Stimulated activated CD4-positive, alpha-beta T cell treated with anti-CD3 and anti-CD28 coated beads, Interleukin-4, amount 100 ng/mL, for 4 hours (primary cell): Measurements from ENCODE around the gene KYNU.
"Not testable (repeated sequence)": the region's sequence is repeated elsewhere in the genome, so short reads cannot be mapped to it uniquely, and the experiment has no call there.

Experiments
- DNase-seq, 2 experiments: peaks; one replicate each; pipeline ENCODE4 v3.0.0-alpha.2; 2020

Gene KYNU

DNA sequence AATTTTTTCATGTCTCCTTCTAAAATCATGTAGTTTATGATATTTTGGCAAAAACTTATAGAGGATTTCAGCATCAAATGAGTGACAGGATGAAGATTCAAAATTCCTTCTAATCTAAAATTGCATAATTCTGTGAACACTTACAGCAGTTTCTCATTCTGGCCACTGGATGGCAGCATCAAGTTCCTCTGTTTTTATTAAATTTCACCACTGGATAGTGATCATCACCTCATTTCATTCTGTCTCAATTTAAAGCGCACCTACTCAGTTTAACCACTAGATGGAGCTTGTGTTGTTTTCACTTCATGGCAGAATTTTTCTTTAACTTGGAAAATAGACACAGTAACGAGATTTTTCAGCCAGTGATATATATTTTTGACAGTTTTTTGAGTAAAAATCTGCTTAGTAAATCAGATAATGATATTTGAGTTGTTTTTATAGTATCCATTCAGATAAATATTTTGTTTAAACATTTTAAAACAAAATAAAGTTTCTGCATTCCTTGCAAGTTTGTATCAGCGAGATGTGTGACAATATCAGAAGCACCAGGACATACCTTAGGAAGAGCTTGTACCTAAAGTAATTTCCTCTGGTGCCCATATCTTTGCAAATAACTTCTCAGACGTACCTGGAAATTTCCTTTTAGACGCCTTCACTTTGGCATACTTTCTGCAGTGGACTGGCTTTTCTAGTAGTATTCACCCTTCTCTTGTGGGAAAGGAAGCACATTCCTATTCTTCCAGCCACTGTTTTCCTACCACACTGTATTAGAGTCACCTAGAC is 157.0 kb downstream of the KYNU start:
- DNase-seq: peak; percentile 16 to 38

DNA sequence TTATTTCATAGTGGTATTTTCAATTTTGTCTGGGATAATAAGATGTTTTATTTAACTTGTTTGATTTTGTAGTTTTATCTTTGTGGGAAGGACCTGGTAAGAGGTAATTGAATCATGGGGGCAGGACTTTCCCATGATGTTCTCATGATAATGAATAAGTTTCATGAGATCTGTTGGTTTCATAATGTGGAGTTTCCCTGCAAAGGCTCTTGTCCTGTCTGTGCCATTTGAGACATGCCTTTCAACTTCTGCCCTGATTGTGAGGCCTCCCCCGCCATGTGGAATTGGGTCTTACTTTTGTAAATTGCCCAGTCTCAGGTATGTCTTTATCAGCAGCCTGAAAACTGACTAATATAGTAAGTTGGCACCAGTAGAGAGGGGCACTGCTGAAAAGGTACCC is 174.0 kb downstream of the KYNU start:
- no peak for DNase-seq

DNA sequence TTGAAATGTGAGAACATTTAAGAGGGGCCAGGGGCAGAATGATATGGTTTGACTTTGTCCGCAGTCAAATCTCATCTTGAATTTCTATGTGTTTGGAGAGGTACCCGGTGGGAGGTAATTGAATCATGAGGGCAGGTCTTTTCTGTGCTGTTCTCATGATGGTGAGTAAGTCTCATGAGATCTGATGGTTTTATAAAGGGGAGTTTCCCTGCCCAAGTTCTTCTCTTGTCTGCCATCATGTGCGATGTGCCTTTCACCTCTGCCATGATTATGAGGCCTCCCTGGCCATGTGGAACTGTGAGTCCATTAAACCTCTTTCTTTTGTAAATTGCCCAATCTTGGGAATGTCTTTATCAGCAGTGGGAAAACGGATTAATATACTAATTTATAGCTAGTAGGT is 176.0 kb downstream of the KYNU start:
- DNase-seq: not testable (repeated sequence)

DNA sequence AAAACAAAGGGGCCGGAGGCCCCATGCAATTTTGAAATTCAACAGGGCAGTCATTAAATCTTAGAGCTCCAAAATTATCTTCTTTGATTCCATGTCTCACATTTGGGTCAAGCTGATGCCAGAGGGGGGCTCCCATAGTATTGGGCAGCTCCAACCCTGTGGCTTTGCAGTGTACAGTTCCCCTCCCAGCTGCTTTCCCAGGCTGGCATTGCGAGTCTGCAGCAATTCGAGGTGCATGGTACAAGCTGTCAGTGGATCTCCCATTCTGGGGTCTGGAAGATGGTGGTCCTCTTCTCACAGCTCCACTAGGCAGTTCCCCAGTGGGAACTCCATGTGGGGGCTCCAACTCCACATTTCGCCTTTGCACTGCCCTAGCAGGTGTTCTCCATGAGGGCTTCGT is 179.1 kb downstream of the KYNU start:
- DNase-seq: no peak

DNA sequence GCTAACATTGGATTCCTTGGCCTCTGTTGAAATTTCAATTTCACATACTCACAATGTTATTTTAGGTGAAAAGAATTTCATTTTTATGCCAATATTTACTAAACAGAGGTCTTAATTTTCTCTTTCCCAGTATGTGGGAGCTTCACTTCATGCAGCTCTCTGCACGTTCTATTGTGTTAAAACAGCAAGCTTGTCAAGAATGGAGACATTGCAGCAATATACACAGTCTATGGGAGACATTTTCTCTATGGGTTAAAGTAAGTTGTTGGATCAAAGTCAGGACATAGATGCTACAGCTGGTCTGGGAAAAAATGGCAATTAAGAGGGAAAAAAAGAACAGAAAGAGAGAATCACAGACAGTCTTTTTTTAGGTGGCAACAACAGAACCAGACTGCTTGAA is 181.4 kb downstream of the KYNU start:
- DNase-seq: no peak

DNA sequence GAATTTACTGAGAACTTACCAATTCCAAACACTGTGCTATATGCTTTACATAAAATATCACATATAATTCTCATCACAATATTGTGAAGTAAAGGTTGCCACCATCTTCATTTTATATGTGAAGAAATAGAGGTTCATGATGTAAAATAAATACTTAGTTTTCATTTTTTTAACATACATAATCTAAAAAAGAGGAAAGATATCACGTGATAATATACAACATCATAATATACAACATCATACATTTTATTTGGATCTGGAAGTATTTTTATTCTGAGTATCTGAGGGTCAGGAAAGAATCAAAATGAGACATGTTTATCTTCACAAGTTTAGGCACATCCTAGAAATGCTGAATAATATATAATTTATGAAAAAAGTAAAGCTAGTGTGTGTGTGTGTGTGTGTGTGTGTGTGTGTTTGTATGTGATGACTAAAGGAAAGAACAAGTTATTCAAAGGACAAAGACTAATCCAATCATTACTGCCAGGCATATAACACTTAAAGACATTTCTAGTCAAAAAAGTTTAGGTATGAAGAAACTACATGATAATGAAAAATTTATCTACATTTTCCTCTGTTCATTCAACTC is 186.2 kb downstream of the KYNU start:
- no peak for DNase-seq

DNA sequence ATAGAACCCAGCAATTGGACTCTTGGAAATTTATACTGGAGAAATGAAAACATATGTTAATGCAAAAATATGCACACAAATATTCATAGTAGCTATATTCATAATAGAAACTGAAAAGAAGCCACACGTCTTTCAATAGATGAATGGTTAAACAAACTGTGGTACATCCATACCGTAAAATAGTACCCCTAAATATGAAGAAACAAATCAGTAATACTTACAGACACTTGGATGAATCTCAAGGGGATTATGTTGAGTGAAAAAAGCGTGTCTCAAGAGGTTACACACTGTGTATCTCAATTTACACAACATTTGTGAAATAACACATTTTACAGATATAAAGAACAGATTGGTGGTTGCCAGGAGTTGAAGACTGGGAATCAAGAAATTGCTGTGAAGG is 190.6 kb downstream of the KYNU start:
- DNase-seq: no peak

DNA sequence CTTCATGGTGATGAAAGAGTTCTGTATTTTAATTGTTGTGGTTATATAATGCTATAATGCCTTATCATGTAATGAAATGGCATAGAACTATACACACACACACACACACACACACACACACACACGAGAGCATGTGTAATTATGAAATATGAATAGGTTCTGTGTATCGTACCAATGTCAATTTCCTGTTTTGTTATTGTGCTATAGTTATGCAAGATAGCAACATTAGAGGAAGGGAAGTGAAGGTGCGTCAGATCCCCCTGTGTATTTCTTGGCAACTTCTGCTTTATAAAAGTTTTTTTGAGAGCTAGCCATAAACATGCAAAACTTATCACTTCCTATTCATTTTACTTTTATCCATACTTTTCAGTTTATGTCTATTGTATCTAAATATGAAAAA is 191.0 kb downstream of the KYNU start:
- DNase-seq: no peak

DNA sequence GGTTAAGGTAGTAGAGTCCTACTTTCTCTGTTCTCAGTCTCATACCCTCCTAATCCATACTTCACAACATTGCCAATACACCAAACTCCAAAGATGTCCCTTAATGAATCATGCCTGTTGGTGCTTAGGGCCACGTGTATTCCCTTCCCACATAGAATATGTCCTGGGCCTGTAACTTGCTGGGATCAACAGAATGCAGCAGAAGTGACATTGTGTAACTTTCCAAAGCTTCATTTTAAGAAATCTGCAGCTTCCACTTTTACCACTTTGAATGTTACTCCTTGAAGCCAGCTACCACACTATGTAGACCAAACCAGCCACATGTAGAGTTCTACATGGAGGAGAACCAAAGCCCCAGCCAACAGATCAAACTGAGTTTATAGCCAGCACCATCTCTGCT is 193.2 kb downstream of the KYNU start:
- DNase-seq: no peak

DNA sequence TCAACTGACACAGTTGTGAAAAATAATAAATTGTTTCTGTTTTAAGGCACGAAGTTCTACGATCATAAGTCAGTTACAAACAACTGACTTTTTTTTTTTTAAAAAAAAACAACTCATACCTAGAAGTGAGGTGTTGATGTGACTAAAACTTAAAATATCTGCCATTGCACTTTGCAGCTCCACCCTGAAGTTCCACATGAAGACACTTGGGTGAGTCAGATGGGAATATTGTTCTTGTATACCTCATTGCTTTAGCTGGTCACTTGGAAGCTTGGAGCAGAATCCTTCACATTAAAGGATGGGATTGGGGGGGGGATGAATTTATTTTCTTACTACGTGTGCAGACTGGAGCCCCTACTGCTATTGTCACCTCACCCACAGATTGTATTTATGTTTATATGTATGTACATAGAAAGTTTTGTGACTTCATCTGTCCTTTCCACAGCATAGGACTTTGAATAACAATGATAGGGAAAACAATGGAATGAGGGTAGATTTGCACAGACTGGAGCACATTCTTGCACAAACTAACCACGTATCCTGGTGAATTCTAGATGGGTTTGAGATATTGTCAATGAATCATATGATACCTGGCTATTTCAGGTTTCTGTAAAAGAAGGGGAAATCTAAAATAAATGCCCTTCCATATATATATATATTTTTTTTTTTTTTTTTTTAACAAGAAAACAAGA is 193.9 kb downstream of the KYNU start:
- no peak for DNase-seq

DNA sequence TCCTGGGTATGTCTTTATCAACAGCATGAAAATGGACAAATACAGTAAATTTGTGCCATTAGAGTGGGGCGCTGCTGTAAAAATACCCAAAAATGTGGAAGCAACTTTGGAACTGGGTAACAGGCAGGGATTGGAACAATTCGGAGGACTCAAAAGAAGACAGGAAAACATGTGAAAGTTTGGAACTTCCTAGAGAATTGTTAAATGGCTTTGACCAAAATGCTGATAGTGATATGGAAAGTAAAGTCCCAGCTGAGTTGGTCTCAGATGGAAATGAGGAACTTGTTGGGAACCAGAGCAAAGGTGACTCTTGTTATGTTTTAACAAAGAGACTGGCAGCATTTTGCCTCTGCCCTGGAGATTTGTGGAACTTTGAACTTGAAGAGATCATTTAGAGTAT is 197.4 kb downstream of the KYNU start:
- not testable (repeated sequence) for DNase-seq

DNA sequence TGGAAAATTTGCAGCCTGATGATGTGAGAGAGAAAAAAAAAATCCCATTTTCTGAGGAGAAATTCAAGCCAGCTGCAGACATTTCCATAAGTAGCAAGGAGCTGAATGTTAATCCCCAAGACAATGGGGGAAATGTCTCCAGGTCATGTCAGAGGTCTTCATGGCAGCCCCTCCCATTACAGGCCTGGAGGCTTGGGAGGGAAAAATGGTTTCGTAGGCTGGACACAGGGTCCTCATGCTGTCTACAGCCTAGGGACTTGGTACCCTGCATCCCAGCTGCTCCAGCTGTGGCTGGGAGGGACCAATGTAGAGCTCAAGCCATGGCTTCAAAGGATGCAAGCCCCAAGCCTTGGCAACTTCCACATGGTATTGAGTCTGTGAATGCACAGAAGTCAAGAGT is 198.2 kb downstream of the KYNU start:
- DNase-seq: no peak

DNA sequence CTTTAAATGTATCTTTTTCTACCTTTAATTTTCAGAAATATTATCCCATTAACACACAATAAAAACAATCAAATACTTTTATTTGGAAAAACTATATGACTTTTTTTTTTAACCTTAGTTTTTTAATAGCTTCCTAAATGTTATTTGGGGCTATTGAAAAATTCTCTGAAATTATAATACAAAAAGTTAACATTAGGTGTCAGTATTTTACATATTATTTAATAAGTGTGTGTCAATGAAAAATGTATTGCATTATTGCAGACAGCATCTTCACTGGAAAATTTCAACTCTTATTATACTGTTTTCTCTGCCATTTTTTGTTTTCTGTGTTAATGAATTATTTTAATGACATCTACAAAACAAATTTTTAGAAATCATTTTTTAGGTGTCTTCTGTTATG is 200.6 kb downstream of the KYNU start:
- no peak for DNase-seq

DNA sequence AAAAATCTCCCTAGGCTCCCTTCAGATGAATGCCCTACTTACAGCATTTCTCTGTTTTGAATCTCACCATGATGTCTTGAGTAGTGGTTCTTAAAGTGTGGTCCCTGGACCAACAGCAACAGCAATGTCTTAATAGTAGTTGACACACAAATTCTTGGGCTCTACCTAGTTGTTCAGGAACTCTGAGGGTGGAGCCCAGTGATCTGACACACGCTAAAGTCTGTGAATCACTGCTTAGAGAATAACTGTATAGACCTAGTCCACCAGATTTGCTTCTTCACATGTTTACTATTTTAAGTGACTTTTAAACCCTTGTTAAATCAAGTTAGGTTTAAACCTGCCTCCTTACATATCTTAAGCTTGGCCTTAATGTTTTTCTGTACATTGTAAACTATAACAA is 204.2 kb downstream of the KYNU start:
- DNase-seq: no peak

DNA sequence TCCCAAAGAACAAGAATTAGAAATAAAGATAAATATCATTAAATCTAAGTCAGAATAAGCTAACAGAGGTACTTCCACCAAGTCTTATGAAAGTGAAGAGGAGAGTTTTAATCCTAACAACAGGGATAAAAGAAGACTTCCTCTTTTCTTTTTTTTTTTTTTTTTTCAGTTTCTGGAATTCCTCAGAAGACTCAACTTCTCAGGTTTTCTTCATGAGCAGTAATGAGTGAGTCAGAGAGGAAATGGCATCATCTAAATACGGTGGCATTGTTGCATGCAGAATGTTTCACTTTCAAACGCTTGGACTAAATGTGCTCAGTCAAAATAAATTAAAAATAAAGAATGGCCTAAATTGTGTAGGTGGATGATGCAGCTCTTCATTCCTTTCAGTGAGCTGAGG is 206.2 kb downstream of the KYNU start:
- no peak for DNase-seq

DNA sequence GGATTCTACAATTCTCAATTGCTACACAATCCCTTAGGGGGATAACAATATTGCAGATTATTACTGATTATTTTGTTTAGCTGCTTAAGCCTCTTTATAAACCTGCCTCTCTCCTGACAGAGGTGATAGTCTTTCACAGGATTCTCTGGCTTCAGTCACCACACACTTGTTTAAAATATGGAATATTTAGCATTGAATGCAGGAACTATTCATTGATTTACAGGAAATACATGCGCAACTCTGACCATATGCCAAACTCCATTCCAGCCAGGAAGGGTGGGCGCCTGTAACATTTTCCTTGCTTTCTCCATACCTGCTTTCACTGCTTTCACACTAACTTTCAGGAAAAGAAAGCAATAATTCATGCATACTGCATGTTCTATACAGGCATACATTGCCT is 207.0 kb downstream of the KYNU start:
- no peak for DNase-seq

DNA sequence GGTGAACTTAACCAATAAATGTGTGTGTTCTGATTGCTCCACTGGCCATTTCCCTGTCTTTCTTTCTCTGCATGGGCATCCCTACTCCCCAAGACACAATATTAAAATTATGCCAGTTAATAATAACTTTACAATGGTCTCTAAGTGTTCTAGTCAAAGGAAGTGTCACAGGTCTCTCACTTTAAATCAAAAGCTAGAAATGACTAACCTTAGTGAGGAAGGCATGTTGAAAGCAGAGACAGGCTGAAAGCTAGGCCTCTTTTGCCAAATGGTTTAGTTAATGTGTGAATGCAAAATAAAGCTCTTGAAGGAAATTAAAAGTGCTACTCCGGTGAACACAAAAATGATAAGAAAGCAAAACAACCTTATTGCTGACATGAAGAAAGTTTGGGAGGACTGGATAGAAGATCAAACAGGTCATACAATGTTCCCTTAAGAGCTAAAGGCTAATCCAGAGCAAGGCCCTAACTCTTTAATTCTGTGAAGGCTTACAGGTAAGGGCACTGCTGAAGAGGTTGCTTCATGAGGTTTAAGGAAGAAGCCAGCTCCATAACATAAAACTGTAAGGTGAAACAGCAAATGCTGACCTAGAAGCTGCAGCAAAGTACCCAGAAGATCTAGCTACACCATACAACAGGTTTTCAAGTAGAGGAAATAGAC is 207.8 kb downstream of the KYNU start:
- DNase-seq: no peak

DNA sequence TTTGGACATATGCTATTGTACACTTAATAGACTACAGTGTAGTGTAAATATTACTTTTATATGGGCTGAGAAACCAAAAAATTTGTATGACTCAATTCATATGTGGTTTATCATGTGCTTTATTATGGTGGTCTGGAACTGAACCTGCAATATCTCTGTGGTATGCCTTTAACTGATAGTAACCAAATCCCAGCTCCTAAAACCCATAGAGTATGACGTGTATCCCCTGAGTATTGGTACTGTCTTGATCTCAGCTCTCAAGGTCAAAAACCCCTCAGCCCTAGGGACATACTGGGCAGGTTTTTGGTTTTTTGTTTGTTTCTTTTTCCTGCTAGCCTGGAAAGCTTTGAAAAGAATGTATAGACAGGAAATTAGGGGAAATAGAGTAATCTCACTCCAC is 209.6 kb downstream of the KYNU start:
- no peak for DNase-seq

DNA sequence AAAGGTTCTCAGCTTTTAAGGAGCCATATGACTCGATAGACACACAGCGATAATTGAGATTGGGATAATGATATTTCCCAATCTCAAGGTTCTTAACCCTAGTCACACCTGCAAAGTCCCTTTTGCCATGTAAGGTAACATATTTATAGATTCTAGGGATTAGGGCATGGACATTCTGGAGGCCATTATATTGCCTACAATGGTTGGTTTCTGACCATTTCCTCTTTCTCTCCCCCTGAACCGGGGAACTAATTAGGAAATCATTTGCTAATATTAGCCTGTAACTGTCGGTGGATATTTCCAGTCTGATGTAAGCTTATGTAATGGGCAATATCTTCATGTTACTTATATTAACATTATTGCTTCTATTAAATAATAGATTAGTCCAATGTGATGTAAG is 210.9 kb downstream of the KYNU start:
- no peak for DNase-seq

DNA sequence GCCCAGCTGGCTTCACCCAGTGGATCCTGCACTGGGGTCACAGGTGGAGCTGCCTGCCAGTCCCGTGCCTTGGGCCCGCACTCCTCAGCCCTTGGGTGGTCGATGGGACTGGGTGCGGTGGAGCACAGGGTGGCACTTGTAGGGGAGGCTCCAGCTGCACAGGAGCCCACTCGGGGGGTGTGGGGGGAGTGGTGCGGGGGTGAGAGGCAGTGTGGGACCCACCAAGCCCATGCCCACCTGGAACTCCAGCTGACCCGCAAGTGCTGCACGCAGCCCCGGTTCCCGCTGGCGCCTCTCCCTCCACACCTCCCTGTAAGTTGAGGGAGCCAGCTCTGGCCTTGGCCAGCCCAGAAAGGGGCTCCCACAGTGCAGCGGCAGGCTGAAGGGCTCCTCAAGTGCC is 212.1 kb downstream of the KYNU start:
- DNase-seq: not testable (repeated sequence)
